Activated B cell treated with CpG ODN at 0.5 μM for 24 hours (primary cell): ENCODE results near the gene ITGB4. TPM values are rescaled to one million over a fixed set of nuclear protein-coding genes. Genes with fewer than 3 reads are reported as not detected.

Source experiments
- ATAC-seq: fragments of 200-7000 bp; cut with Tn5 transposase; one replicate; pipeline ENCODE4 v1.10.0; 2021; ENCODE audit warnings: low read depth, mild to moderate bottlenecking, moderate library complexity
- CTCF ChIA-PET: fragments of 350-600 bp; sonication (Branson Sonifier 250); formaldehyde crosslinking; loops from one replicate; lab custom pipeline; 2021; ENCODE audit warnings: antibody characterized with exemption; lab: Charles Lee
- POLR2A ChIA-PET: fragments of 350-600 bp; sonication (Branson Sonifier 250); formaldehyde crosslinking; loops from one replicate; lab custom pipeline; 2021; ENCODE audit warnings: antibody characterized with exemption; lab: Charles Lee
- DNase-seq: peaks from one replicate; pipeline ENCODE4 v3.0.0; 2022
- H3K27ac Mint-ChIP-seq: one replicate; pipeline ENCODE4 v1.8.0; 2020; ENCODE audit warnings: mixed read lengths
- H3K27me3 Mint-ChIP-seq: one replicate; pipeline ENCODE4 v1.8.0; 2021; ENCODE audit warnings: mixed read lengths
- H3K36me3 Mint-ChIP-seq: one replicate; pipeline ENCODE4 v1.8.0; 2021; ENCODE audit warnings: low read depth, mixed read lengths
- H3K4me1 Mint-ChIP-seq: one replicate; pipeline ENCODE4 v1.8.0; 2021; ENCODE audit warnings: mixed read lengths
- H3K4me3 Mint-ChIP-seq: one replicate; pipeline ENCODE4 v1.8.0; 2020; ENCODE audit warnings: mild to moderate bottlenecking, mixed read lengths
- H3K9me3 Mint-ChIP-seq: one replicate; pipeline ENCODE4 v1.8.0; 2020; ENCODE audit warnings: mixed read lengths
- intact Hi-C: fragments of 100-400 bp; cut with micrococcal nuclease; formaldehyde crosslinking; loops from one replicate; pipeline ENCODE4 v1.15.1; 2024
- total RNA-seq: library from RNA; stranded (reverse); gene quantifications from 2 replicates; pipeline ENCODE4 v1.2.3, GENCODE V29; 2022
- TF ChIP-seq, protein P1 (sequence below): fragments of 200-600 bp; IDR thresholded peaks from one replicate; pipeline ENCODE4 v1.8.0; 2022; ENCODE audit warnings: antibody characterized with exemption, mild to moderate bottlenecking

Gene ITGB4
- total RNA-seq, 1 donor from 2014 or later = 2.2 TPM

DNA sequence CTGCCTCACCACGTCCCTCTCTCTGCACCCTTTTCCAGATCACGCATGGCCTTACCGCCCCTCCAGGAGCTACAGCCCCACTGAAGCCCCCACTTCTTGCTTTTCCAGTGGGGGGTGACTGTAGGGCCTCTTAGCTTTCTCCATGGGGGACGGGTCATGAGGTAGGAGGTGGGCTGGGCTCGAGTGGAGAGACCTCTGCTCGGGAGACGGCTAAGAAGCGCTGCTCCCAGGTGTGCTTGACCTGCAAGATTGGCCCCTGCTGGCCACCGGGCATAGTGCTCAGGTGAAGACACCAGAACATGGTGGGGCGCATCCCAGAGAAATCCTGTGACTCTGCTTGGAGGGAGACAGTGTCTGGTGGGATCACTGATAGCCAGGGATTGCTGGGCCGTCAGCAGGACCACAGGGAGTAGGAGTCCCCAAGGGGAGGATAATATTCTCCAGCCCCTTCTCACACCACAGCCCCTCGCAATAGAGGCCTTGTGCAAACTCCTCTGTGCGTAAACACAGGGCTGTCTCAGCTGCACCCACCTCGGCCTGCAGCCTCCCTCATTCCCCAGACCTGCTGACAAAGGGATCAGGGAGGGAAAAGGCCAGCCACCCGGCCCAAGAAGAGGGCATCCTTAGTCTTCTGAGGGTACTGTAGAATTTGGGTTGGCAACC lies 52.7 kb downstream of the ITGB4 start:
- ChIA-PET POLR2A (interaction anchor here (0.8 to 7.8 kb wide), 6 partner anchors 11 to 105 kb away, joined by 5 to 90 read pairs (median 50); partner anchors contain the start of genes GALK1, TRIM47 and UNK), CTCF (no interaction called here)
- no peaks in the 10 kb centered on the region for H3K9me3 Mint-ChIP-seq
- H3K27ac Mint-ChIP-seq = no peak overlapping the region
- peaks cover 40% of the 10 kb centered on the region for H3K36me3 Mint-ChIP-seq
- ATAC-seq (no peak), DNase-seq (peak; percentile 15)
- H3K4me3 Mint-ChIP-seq = no peak overlapping the region
- H3K27me3 Mint-ChIP-seq = no peaks in the 10 kb centered on the region
- TF ChIP-seq, protein P1, sequence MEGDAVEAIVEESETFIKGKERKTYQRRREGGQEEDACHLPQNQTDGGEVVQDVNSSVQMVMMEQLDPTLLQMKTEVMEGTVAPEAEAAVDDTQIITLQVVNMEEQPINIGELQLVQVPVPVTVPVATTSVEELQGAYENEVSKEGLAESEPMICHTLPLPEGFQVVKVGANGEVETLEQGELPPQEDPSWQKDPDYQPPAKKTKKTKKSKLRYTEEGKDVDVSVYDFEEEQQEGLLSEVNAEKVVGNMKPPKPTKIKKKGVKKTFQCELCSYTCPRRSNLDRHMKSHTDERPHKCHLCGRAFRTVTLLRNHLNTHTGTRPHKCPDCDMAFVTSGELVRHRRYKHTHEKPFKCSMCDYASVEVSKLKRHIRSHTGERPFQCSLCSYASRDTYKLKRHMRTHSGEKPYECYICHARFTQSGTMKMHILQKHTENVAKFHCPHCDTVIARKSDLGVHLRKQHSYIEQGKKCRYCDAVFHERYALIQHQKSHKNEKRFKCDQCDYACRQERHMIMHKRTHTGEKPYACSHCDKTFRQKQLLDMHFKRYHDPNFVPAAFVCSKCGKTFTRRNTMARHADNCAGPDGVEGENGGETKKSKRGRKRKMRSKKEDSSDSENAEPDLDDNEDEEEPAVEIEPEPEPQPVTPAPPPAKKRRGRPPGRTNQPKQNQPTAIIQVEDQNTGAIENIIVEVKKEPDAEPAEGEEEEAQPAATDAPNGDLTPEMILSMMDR = no peak
- intact Hi-C loops = no loop called here
- peaks cover 32% of the 10 kb centered on the region for H3K4me1 Mint-ChIP-seq

DNA sequence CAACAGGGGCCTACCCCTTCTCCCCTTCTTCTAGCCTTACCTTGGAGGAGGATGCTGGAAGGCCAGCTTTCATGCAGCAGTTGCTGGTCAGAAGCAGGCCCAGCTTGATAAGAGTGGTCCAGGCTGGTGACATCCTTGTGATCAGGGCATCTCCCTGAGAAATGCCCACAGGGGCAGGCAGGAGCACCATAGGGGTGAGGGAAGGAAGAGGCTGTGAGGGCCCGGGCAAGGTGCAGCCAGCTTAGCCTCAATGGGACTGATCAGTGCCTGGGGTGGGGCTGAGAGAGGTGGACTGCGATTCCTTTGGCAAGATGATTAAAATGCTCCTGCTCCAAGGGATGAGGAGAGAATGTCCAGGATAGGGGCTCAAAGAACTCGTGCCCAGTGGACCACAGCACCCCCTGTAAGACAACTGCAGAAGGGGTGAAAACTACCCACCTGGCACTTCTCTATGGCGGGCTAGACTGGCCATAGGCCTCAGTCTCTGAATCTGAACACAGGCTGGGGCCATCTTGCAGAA lies 53.3 kb downstream of the ITGB4 start:
- TF ChIP-seq, protein P1 = no peak
- Mint-ChIP-seq H3K4me1 (peaks cover 32% of the 10 kb centered on the region), H3K4me3 (peak overlapping the region; percentile 7), H3K36me3 (peaks cover 41% of the 10 kb centered on the region), H3K9me3 (no peaks in the 10 kb centered on the region), H3K27ac (no peak overlapping the region), H3K27me3 (no peaks in the 10 kb centered on the region)
- no peak for ATAC-seq
- intact Hi-C loops = no loop called here
- ChIA-PET POLR2A (interaction anchor here (1.1 to 7.8 kb wide), 7 partner anchors 12 to 102 kb away, joined by 3 to 90 read pairs (median 44); partner anchors contain the start of genes GALK1, TRIM47 and UNK), CTCF (no interaction called here)
- DNase-seq = no peak

DNA sequence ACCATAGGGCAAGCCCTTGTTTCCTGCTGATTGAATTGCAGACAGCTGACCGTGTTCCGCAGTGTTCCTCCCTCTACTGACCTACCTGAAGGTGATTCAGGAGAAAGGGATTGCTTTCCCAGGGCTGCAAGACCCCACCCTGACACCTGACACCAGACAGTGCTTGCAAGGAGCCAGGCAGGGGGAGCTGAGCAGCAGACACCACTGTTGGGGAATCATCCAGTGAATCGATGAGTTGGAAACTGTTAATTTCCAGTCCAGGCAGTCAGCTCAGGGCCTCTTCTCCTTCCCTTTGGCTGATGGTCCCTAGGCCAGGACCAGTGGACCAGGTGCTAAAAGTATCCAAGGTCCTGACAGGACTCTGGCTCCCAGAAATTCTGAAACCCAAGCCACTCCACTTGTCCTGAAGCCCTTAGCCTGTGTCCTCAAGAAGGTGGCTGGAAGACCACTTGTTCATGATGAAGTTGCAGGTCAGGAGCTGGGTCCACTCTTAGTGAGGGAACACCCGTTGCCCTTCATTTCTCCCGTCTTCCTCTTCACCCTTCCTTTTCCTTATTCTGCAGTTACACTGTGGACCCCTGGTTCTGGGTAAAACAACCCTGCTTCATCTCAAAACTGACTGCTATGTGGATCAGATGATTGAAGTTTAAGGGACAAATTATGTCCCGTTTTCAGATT lies 53.9 kb downstream of the ITGB4 start:
- CTCF ChIA-PET = interaction anchor here (0.6 kb wide), 1 partner anchor 13 kb away, joined by 3 read pairs; no protein-coding TSS in a partner anchor
- TF ChIP-seq, protein P1 = no peak

DNA sequence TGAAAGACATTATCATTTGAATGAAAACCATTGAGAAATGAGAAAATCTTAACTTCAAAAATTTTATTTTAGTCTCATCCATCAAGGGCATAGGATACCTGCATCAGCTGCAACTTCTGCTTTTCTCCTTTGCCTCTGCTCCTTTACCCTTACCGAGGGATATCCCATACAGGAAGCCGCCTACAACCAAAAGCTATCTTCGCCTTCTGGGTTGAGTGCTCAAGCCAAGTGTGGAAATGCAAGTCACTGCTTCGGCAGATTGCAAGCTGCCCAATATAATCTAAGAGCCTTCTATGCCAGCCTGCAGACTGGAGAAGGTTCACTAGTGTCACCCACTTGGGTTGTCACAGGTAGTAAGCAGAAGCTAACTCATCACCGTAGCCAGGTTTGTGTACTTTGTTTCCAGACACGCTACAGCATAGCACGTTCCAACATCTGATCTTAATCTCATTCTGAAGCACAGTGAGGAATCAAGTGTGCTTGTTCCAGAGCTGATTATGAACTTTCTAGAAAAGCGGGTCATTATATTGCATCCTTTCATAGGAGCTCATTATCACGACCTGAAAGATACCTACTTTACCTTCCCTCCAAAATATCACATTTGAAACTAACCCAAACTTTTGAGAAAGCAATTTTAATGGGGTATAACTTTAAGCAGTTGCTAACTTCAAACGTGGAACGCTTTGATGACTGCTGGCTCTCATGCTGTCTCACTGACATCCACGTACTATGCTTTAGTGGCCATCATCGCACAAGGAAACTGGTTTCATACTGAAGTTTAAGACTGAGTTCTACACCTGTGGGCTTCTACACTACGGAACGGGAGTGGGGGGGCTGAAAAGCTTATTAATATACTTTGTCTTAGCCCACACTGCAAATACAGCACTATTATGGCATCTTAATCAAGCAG lies 55.4 kb downstream of the ITGB4 start:
- peaks cover 39% of the 10 kb centered on the region for H3K4me1 Mint-ChIP-seq
- CTCF ChIA-PET = interaction anchor here (0.8 to 2.4 kb wide), 5 partner anchors 12 to 69 kb away, joined by 3 to 15 read pairs (median 7); partner anchors contain the start of gene GALK1
- H3K4me3 Mint-ChIP-seq = peak overlapping the region; percentile 89
- peaks cover 2% of the 10 kb centered on the region for H3K9me3 Mint-ChIP-seq
- POLR2A ChIA-PET = interaction anchor here (0.6 to 7.8 kb wide), 23 partner anchors 8 to 488 kb away, joined by 3 to 90 read pairs (median 5); partner anchors contain the start of genes GALK1, LLGL2, RECQL5 and SLC25A19
- intact Hi-C loops = loop anchor here (5.0 kb wide), 1 partner anchor 951 kb away; the partner anchor contains the start of genes JMJD6 and METTL23
- H3K27me3 Mint-ChIP-seq = no peaks in the 10 kb centered on the region
- H3K27ac Mint-ChIP-seq = peak overlapping the region; percentile 65
- ATAC-seq (no peak), DNase-seq (no peak)
- peaks cover 45% of the 10 kb centered on the region for H3K36me3 Mint-ChIP-seq
- TF ChIP-seq, protein P1 = no peak

More for the DNA sequence above, 53.9 kb downstream of the ITGB4 start:
- Mint-ChIP-seq H3K4me3 (no peak overlapping the region), H3K27ac (peak overlapping the region; percentile 65), H3K4me1 (peaks cover 38% of the 10 kb centered on the region), H3K27me3 (no peaks in the 10 kb centered on the region), H3K9me3 (peaks cover 2% of the 10 kb centered on the region), H3K36me3 (peaks cover 45% of the 10 kb centered on the region)
- ATAC-seq (no peak), DNase-seq (no peak)
- intact Hi-C loops = loop anchor here (5.0 kb wide), 1 partner anchor 952 kb away; the partner anchor contains the start of genes JMJD6 and METTL23
- POLR2A ChIA-PET = interaction anchor here (0.5 to 7.8 kb wide), 14 partner anchors 11 to 312 kb away, joined by 3 to 90 read pairs (median 26); partner anchors contain the start of genes GALK1, LLGL2, TRIM47 and UNC13D
